Measurements from ENCODE around the gene WDR49.

DNA sequence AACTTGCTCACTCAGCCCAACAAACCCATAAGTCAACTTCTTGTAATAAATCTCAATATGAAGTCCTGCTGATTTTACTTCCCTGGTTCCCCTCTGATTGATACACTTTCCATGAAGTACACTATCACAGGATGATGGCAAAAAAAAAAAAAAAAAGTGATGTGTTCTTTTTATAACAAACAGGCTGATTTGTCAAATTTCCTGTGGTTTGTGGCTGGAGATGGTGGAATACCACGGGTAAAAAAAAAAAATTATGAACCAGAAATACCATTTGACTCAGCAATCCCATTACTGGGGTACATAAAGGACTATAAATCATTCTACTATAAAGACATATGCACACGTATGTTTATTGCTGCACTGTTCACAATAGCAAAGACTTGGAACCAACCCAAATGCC, 169.2 kb downstream of the WDR49 start:
- TF ChIP-seq EZH2 (IDR thresholded peaks at IDR 0.05; ENCODE audit: borderline replicate concordance) (no peak), EZH2phosphoT487 (IDR thresholded peaks at IDR 0.05; ENCODE audit: low read depth, severe bottlenecking, unreplicated experiment) (no peak)
- TF ChIP-seq, protein P1, sequence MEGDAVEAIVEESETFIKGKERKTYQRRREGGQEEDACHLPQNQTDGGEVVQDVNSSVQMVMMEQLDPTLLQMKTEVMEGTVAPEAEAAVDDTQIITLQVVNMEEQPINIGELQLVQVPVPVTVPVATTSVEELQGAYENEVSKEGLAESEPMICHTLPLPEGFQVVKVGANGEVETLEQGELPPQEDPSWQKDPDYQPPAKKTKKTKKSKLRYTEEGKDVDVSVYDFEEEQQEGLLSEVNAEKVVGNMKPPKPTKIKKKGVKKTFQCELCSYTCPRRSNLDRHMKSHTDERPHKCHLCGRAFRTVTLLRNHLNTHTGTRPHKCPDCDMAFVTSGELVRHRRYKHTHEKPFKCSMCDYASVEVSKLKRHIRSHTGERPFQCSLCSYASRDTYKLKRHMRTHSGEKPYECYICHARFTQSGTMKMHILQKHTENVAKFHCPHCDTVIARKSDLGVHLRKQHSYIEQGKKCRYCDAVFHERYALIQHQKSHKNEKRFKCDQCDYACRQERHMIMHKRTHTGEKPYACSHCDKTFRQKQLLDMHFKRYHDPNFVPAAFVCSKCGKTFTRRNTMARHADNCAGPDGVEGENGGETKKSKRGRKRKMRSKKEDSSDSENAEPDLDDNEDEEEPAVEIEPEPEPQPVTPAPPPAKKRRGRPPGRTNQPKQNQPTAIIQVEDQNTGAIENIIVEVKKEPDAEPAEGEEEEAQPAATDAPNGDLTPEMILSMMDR (IDR thresholded peaks at IDR 0.05; ENCODE audit: poor library complexity): no peak

All from hepatocyte (in vitro differentiated cells).